ENCODE measurements around the gene CHD8.
"Not testable (repeated sequence)": the region's sequence is repeated elsewhere in the genome, so short reads cannot be mapped to it uniquely, and the experiment has no call there.

The CHD8 gene

DNA sequence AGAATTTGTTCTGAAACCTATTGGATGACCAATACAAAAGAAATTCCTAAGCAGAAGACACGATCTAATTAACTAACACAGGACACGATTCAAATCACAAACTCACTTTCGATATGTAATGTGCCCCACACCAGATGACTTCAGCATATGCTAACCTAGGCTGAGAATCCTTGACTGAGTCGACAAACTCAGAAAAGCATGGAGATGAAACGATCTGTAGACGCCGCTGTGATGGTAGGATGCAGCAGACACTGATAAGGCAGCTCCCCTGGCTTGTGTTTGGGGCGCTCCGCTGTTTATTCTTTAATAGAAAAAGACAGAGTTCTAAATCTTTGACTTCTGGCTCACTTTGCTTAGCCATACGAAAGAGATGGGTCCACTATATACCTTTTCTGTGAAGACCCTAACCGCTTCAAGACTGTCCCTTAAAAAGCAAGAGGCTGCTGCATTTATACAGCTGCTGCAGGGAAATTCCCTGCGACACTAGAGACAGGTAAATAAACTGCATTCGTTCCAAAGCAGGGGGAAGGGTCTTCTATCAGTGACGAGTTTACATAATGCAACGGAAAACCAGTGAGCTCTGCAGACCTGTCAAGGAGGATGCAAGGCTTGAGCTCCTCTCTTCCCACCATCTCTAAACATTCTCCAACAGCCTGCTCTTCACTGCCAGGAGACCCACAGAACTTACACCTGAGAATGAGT, 929 bp downstream of the CHD8 start:
- DNase-seq, result peak in 1 of 42 donors; percentile 4
- intact Hi-C loops (cut with DNase I), result no loop called here

DNA sequence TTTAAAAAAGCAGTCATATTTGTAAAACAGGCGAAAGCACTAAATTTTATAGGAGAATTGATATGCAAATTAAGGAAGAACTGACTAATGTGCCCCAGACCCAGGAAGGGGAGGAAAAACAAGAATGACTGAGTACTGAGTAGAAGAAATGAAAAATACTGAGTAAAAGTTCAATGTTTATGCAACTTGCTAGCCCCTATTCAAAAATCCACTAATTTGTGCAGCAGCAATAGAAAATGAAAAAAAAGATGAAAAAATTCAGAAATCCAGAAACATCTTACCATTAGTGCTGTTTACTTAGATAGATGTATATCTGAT, 6.1 kb downstream of the CHD8 start:
- DNase-seq, result no peak
- intact Hi-C loops (cut with DNase I), result no loop called here

GRCh38 chr14:21442657-21443056, 13.3 kb downstream of the CHD8 start:
- DNase-seq; intact Hi-C loops (cut with DNase I): not testable (repeated sequence)

GRCh38 chr14:21440859-21441258, 15.1 kb downstream of the CHD8 start:
- intact Hi-C loops (cut with DNase I), result no loop called here

GRCh38 chr14:21437063-21437901, 18.6 kb downstream of the CHD8 start:
- DNase-seq, result peak; percentile 97 to 100 (median 99)
- intact Hi-C loops (cut with DNase I), result loop anchor here (2.0 to 10.0 kb wide), 2 partner anchors 20 to 52 kb away; partner anchors contain the start of genes CHD8 and SUPT16H

More at GRCh38 chr14:21440859-21441258, 15.1 kb downstream of the CHD8 start:
- DNase-seq, result no peak

DNA sequence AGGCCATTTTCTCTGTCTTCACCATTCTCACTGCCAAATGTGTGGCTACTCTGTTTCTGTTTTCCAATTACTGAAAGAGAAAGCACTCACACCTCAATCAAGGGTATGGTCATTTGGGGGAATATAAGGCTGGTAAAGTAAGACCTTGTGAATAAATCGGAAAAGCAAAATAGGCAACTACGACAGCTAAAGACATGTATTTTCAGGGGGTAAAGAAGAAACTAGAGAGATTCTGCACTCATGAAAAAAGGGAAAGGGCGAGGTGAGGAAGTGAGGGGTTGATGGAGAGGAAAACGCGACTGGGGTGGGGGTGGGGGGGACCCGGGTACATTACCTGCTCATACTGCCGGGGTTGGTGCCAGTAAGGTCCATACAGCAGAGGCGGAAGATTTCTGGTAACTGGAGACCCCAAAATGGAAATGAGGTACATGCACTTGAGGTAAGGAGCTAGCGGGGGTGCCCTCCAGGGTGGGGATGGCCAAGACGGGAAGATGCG, 19.3 kb downstream of the CHD8 start:
- no peak for DNase-seq
- intact Hi-C loops (cut with DNase I), result loop anchor here (2.0 to 10.0 kb wide), 2 partner anchors 20 to 52 kb away; partner anchors contain the start of genes CHD8 and SUPT16H

DNA sequence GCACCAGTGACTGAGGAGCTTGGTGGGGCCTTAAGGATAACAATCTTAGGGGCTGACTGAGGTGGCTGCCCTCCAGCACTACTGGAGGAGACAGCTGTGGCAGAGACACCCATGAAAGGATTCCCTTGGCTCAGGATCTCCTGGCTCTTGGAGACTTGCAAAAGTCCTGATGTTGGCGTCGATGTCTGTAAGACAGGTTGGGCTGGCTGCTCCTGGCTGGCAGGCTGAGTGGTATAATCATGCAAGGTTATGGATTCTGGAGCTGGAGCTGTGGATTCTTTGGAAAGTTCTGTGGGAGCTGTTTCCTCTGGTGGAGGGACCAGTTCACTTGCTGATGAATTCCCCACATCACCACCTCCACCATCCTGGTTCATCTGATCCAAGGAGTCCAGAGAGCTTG, 24.8 kb downstream of the CHD8 start:
- no peak for DNase-seq
- intact Hi-C loops (cut with DNase I), result loop anchor here (10.0 kb wide), 1 partner anchor 46 kb away; the partner anchor contains the start of gene SUPT16H

DNA sequence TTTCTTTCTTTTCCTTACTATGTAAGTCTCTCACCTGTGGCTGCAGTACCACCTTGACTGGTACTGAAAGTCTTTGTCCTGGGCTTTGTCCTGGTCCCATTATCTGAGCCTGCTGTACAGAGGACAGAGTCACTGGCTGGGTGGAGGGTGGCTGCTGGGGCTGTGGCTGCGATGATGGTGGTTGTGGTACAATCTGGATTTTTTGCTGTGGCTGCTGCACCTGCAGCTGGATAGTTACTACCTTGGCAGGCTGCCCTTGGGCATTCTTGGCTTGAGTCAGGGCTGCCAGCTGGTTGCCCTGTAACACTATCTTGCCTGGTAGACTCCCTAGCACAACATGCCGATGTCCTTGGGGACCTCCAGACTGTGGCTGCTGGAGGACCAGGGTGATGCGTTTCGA, 27.0 kb downstream of the CHD8 start:
- intact Hi-C loops (cut with DNase I), result no loop called here
- DNase-seq, result peak in 11 of 42 donors; percentile 8 to 41 (median 15)

- DNase-seq, result no peak
- intact Hi-C loops (cut with DNase I), result no loop called here
Measured at GRCh38 chr14:21426692-21427091, 29.2 kb downstream of the CHD8 start.

DNA sequence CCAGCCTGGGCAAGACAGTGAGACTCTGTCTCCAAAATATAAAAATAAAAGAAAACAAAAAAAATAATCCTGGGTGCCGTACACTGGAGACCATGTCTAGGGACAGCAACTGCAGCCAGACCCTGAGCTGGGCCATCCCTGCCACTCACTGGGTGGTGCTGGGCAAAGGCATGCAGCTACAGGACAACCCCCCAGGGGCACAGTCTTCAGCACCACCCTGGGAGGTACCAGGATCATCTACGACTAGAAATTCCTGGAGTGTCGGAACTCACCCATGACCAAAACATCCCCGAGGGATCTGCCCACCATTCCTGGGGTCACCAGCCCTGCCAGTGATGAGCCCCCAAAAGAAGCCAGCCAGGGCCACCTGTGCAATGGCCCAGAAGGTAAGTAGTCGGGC, 36.4 kb downstream of the CHD8 start:
- DNase-seq, result no peak
- intact Hi-C loops (cut with DNase I), result no loop called here

DNA sequence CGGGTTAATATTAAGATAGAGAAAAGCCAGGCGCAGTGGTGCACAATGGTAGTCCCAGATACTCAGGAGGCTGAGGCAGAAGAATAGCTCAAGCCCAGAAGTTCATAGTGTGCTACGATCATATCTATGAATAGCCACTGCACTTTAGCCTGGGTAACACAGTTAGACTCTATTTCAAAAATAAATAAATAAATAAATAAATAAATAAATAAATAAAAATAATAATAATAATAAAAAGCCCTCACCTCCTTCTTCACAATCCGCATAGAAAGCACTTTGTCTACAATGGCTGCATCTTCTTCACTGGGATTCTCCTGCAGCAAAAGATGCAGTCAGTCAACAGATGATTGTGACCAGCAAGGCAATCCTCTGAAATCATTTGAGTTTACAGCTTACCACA, 40.6 kb downstream of the CHD8 start:
- no peak for DNase-seq
- intact Hi-C loops (cut with DNase I), result no loop called here

DNA sequence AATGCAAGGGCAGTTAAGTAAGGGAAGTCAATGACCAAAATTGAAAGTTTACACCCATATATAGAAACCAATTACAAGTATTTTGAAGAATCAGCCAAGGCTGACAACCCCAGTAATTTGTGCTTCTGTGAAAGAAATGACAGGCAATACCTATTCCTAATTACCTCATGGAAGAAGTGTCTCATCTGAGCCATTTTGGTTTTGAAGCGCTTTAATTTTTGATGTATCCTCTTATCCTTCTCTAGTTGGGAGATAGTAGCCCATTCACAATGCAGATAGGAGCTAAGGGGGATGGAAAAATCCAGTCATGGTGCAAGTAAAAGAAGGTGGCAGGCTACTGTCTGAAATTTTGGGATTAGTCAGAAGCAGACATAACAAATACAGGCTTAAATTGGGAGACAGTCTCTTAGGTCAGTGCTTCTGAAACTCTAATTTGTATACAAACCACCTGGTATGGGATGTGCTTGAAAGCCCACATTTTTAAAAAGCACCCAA, 41.7 kb downstream of the CHD8 start:
- DNase-seq, result no peak
- intact Hi-C loops (cut with DNase I), result no loop called here

- intact Hi-C loops (cut with DNase I), result no loop called here
- no peak for DNase-seq
Measured at GRCh38 chr14:21408147-21408546, 47.8 kb downstream of the CHD8 start.

DNA sequence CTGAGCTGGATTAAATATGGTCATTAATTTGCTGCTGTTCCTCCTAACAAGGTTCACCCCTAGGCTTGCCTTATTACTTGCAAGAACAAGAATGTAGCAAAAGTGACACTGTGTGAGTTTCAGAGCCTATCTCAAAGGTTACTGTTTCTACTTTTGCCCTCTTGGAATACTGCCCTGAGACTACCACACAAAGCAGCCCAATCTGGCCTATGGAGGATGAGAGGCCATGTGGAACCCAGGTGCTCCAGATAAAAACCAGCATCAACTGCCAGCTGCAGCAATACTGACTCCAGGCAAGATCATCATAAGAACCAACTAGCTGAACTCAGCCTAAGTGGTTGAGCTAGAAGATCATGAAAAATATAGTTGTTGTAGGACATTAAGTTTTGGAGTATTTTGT, 49.7 kb downstream of the CHD8 start:
- intact Hi-C loops (cut with DNase I), result no loop called here
- no peak for DNase-seq

DNA sequence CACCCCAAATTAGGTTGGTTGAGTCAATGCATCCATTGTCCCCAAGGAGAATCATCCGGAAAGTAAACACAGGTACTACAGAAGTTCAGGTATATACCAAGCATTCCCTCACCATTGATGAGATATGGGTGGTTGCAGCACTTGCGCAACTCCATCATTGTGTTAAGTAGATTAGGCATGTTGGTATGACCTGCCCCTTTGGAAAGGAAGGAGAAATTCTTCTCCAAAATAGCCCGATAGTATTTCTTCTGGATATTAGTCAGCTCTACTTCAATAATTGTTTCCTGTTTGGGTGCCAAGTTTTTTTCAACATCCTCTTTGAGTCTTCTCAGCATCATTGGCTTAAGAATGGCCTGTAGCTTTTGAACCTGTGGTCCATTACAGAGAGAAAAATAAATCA, 50.8 kb downstream of the CHD8 start:
- no peak for DNase-seq
- intact Hi-C loops (cut with DNase I), result no loop called here

- DNase-seq, result no peak
- intact Hi-C loops (cut with DNase I), result no loop called here
Measured at GRCh38 chr14:21399311-21399870, 56.5 kb downstream of the CHD8 start.

- intact Hi-C loops (cut with DNase I), result no loop called here
- DNase-seq, result no peak
Measured at GRCh38 chr14:21398901-21399300, 57.0 kb downstream of the CHD8 start.

- intact Hi-C loops (cut with DNase I), result no loop called here
- DNase-seq, result no peak
Measured at GRCh38 chr14:21395450-21395849, 60.5 kb downstream of the CHD8 start.

- intact Hi-C loops (cut with DNase I), result loop anchor here (10.0 kb wide), 1 partner anchor 49 kb away; no protein-coding TSS in a partner anchor
- DNase-seq, result no peak
Measured at GRCh38 chr14:21385188-21385904, 70.6 kb downstream of the CHD8 start.

Data from head of caudate nucleus (tissue), 42 donors.